AG09319 (cell line): ENCODE results near the gene CFAP46.
"Not testable (repeated sequence)": the region's sequence is repeated elsewhere in the genome, so short reads cannot be mapped to it uniquely, and the experiment has no call there.

Experiments used
- DNase-seq: peaks from one replicate; pipeline ENCODE4 v3.0.0-alpha.2; 2010; ENCODE audit warnings: low read depth; ENCODE audit errors: extremely low read depth
- TF ChIP-seq, protein P1 (sequence below): IDR thresholded peaks from 2 replicates; pipeline ENCODE4 v1.5.1; 2011; ENCODE audit warnings: low read depth, mild to moderate bottlenecking, inconsistent platforms, low read length, moderate library complexity

The CFAP46 gene

DNA sequence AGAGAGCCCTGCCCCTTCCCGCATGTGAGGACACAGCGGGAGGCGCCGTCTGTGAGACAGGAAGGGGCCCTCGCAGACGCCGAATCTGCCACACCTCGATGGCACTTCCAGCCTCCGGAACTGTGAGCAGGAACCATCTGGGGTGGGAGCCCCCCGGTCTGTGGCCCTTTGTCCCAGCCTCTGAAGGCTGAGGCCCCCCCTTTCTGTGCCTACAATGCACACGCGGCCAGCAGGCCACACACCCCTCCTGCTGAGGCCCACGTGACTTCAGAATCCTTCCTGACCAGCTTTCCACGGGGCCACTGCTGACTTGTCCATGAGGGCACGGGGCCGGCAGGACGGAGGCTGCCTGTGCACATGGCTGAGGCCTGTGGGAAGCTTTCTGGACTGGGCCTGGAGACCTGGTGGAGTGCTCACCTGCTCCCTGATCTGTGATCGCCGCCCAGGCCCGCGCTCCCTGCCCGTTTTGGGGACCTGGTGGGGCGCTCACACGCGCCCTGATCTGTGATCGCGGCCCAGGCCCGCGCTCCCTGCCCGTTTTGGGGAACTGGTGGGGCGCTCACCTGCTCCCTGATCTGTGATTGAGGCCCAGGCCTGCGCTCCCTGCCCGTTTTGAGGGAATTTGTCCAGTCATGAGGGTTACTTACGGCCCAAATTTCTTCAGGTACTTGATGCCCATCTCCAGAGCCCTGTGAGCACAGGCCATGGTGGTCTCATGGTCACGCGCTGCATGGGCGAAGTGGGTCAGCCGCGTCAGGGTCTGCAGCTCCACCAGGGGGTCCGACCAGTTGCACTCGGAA lies 34.3 kb downstream of the CFAP46 start:
- TF ChIP-seq, protein P1, sequence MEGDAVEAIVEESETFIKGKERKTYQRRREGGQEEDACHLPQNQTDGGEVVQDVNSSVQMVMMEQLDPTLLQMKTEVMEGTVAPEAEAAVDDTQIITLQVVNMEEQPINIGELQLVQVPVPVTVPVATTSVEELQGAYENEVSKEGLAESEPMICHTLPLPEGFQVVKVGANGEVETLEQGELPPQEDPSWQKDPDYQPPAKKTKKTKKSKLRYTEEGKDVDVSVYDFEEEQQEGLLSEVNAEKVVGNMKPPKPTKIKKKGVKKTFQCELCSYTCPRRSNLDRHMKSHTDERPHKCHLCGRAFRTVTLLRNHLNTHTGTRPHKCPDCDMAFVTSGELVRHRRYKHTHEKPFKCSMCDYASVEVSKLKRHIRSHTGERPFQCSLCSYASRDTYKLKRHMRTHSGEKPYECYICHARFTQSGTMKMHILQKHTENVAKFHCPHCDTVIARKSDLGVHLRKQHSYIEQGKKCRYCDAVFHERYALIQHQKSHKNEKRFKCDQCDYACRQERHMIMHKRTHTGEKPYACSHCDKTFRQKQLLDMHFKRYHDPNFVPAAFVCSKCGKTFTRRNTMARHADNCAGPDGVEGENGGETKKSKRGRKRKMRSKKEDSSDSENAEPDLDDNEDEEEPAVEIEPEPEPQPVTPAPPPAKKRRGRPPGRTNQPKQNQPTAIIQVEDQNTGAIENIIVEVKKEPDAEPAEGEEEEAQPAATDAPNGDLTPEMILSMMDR, result no peak
- DNase-seq, result no peak

DNA sequence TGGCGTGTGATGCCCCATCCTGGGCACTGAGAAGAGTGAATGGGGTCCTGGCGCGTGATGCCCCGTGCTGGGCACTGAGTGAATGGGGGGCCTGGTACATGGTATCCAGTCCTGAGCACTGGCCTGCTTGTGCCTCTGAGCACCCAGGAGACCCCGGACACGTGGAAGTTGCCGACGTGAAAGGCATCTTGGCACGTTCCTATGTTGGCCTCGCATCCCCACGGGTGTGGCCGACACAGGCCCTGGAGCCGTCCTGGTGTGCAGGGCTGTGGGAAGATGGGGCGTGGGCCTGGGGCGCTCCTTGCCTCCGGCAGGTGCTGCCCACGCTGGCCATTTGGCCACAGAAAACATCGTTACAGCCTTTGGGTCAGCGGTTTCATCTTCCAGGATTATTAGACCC lies 35.5 kb downstream of the CFAP46 start:
- DNase-seq, result no peak
- TF ChIP-seq, protein P1, result no peak

DNA sequence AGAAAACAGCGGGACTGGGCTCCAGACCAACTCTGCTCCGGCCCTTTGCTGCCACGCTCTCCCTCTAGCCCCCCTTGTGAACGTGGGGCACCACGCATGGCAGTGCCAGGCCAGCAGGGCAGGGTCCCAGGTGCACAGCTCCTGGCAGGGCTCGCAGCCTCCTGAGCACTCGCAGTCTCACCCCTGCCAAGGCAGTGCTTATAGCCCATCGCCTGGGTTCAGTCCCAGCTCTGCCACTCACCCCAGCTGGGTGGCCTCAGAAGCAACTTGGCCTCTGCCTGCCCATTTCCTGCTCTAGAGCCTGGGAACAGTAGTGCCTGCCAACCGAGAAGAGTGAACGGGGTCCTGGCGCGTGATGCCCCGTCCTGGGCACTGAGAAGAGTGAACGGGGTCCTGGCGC lies 36.3 kb downstream of the CFAP46 start:
- DNase-seq, result no peak
- TF ChIP-seq, protein P1, result no peak

DNA sequence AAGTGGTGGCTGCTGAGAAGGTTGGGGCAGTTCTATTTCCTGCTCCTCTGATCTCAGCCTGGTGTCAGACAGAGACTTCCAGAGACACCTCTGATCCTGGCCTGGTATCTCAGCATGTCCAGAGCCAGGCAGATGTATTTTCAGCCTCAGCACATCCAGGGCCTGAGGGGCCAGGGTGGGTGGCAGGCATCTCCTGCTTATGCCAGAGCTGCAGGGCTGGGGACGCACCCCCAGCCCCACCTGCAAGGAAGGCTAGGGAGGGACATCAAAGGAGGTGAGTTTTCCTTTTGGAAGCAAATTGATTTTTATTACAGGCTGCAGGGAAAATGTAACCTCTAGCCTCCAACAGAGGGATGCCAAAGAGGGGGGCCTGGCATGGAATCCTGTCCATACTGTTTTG lies 36.7 kb downstream of the CFAP46 start:
- TF ChIP-seq, protein P1, result no peak
- DNase-seq, result no peak

DNA sequence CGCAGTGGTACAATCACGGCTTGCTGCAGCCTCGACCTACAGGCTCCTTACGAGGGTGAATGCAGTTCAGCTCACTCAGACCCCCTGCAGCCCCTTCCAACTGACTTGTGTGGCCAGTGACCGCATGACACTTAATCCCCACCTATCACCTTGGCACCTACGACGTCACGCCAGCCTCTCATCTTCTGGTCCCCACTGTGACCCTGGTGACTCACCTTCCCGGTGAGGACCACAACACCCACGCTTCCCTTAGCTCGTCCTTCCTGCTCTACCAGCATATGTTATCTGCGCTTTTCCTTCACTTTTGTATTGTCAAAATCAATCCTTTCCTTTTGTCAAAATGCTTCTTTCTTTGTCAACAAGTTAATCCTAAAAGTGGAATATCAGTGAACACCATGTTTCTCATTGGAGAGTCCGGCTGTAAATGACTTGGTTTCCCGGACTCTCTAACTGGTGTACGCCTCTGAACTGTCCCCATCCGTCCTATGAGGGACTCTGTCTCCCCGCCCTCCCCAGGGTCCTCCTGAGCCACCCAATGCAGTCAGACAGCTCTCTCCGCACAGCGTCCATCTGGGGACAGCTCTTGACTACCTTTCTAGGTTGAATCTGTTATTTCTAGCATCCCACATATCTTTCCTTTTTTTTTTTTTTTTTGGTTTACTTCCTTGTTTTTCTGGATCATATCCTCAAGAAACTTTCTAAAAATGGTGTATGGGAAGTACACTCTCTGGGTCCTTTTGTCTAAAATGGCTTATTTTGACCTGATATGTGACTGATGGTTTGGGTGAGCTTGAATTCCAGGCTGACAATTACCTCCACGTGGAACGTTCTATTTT lies 37.3 kb downstream of the CFAP46 start:
- DNase-seq, result no peak
- TF ChIP-seq, protein P1, result no peak

DNA sequence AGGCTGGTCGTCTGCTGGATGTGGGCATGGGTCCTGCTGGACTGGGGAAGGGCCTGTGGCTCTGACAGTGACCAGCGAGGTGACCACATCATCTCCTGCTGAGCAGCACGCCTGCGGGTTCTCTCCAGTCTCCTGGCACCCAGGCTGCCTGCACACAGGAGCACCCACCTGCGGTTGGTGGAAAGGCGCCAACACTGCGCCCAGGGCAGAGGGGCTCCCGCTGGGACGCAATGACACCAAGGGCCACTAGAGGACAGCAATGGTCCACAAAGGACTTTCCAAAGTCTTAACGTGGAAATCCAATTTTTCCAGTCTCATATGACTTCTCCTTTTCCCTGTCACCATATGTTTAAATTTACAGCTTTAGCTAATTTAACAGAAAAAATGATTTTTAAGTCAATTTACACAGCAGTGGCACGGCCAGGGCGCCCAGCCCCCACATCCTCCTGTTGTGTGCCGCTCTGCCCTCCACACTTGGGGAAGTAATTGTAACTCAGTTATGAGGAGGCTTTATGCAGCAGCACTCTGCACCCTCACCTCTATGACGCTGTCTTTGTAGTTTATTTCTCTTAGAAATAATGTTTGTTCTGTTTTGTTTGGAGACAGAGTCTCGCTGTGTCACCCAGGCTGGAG lies 38.1 kb downstream of the CFAP46 start:
- TF ChIP-seq, protein P1, result peak; percentile 48
- DNase-seq, result no peak

DNA sequence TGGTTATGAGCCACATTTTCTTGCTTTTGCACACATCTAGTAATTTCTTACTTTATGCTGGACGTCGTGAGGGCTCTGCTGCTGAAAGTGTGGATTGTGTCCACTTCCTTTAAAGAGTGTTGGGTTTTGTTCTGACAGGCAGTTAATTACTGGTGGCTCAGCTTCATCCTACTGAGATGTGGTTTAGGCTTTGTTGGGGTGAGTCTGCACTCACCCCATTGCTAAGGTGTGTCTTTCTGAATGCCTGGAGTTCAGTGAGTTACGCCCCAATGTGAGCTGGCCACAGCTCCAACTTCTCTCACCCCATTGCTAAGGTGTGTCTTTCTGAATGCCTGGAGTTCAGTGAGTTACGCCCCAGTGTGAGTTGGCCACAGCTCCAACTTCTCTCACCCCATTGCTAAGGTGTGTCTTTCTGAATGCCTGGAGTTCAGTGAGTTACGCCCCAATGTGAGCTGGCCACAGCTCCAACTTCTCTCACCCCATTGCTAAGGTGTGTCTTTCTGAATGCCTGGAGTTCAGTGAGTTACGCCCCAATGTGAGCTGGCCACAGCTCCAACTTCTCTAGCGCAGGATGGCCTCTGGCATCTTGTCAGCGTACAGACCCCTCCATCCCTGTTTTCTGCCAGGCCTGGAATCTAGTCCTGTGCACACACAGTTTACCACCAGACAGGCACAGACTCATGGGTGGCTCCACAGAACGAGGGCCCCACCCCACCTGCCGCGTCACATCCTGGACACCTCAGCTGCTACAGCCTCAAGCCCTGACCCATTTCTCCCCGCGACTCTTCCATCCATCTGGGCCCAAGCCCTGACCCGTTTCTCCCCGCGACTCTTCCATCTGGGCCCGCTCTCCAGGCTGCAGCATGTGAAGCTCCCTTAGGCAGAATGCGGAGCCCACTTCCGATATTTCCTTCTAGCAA lies 39.5 kb downstream of the CFAP46 start:
- not testable (repeated sequence) for DNase-seq
